NB4 (cell line): Measurements from ENCODE around the gene RAN.
"Not testable (repeated sequence)": the region's sequence is repeated elsewhere in the genome, so short reads cannot be mapped to it uniquely, and the experiment has no call there.

Experiments
- DNase-seq: peaks from one replicate; pipeline ENCODE4 v3.0.0; 2010; ENCODE audit warnings: low read depth
- H3K4me3 ChIP-seq: one replicate; pipeline ENCODE4 v1.5.1; 2011; ENCODE audit warnings: mild to moderate bottlenecking, low read depth, low read length, moderate library complexity
- MAX ChIP-seq: IDR thresholded peaks from 2 replicates; pipeline ENCODE4 v1.6.1; 2011; ENCODE audit warnings: low read depth, low read length
- MYC ChIP-seq: IDR thresholded peaks from 2 replicates; pipeline ENCODE4 v1.6.1; 2011; ENCODE audit warnings: low read depth, low read length
- POLR2A ChIP-seq: IDR thresholded peaks from 2 replicates; pipeline ENCODE4 v1.6.1; 2011; ENCODE audit warnings: mild to moderate bottlenecking; ENCODE audit not compliant: insufficient read length; ENCODE audit errors: extremely low read depth
- TF ChIP-seq, protein P1 (sequence below): IDR thresholded peaks from one replicate; pipeline ENCODE4 v1.5.1; 2012; ENCODE audit warnings: low read depth, low read length

Gene RAN

GRCh38 chr12:130859161-130859560, 12.7 kb upstream of the RAN start:
- DNase-seq: no peak
- TF ChIP-seq MYC (no peak), MAX (no peak), POLR2A (no peak)
- TF ChIP-seq, protein P1, sequence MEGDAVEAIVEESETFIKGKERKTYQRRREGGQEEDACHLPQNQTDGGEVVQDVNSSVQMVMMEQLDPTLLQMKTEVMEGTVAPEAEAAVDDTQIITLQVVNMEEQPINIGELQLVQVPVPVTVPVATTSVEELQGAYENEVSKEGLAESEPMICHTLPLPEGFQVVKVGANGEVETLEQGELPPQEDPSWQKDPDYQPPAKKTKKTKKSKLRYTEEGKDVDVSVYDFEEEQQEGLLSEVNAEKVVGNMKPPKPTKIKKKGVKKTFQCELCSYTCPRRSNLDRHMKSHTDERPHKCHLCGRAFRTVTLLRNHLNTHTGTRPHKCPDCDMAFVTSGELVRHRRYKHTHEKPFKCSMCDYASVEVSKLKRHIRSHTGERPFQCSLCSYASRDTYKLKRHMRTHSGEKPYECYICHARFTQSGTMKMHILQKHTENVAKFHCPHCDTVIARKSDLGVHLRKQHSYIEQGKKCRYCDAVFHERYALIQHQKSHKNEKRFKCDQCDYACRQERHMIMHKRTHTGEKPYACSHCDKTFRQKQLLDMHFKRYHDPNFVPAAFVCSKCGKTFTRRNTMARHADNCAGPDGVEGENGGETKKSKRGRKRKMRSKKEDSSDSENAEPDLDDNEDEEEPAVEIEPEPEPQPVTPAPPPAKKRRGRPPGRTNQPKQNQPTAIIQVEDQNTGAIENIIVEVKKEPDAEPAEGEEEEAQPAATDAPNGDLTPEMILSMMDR: no peak
- no peak overlapping the region for H3K4me3 ChIP-seq

- TF ChIP-seq MYC (no peak), MAX (no peak), POLR2A (no peak)
- TF ChIP-seq, protein P1: no peak
- no peak for DNase-seq
- no peak overlapping the region for H3K4me3 ChIP-seq
These were observed 11.6 kb upstream of the RAN start for GRCh38 chr12:130860311-130860710.

DNA sequence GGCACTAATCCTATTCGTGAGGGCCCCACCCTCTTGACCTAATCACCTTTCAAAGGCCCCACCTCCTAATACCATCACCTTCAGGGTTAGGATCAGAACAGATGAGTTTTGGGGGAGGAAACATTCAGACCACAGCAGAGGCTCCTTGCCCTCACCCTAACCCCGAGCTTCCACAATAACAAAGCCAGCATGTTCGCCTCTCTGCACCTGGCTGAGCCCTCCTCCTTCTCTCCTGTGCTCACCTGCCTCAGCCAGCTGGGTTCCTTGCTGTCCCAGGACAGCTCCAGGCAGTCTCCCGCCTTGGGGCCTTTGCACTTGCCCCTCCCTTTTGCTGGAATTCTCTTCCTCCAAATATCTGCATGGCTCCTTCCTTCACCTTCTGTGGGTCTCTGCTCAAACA, 9.7 kb upstream of the RAN start:
- DNase-seq: no peak
- TF ChIP-seq MAX (no peak), POLR2A (no peak), MYC (no peak)
- TF ChIP-seq, protein P1: no peak

GRCh38 chr12:130862771-130863170, 9.1 kb upstream of the RAN start:
- H3K4me3 ChIP-seq, DNase-seq: not testable (repeated sequence)

More for the DNA sequence above, 9.7 kb upstream of the RAN start:
- H3K4me3 ChIP-seq: no peak overlapping the region

DNA sequence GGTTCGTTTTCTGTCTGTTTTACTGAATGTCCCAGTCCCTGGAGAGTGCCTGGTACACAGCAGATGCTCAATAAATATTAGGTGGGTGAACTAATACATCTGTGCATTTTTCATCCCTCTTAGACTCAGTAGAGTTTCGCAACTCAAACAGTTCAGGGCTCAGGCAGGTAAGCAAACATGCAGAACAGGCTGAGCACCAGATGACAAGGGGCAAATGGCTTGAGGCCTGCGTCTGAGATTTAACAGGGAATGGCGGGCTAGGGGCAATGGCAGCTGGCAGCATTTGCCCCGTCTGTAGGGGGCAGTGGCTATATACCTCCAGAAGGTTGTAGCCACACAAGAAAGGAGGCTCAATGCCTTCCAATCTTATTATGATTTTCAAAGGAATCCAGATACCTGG, 8.6 kb upstream of the RAN start:
- DNase-seq: no peak
- no peak for TF ChIP-seq MAX
- no peak for TF ChIP-seq MYC
- TF ChIP-seq, protein P1: peak; percentile 5
- TF ChIP-seq POLR2A: no peak
- no peak overlapping the region for H3K4me3 ChIP-seq

GRCh38 chr12:130868412-130868811, 3.5 kb upstream of the RAN start:
- no peak for DNase-seq
- TF ChIP-seq POLR2A (no peak), MAX (no peak), MYC (no peak)
- TF ChIP-seq, protein P1: no peak
- H3K4me3 ChIP-seq: no peak overlapping the region
